ENCODE data around the gene VGLL1.

The VGLL1 gene

GRCh38 chrX:136540226-136540625 lies 8.2 kb downstream of the VGLL1 start:
- Histone ChIP-seq H3K27me3 (ENCODE audit: control insufficient read depth in 3 of 3, insufficient read depth in 3 of 3, low read depth in 1 of 3, low read length in 3 of 3) (peaks cover 0 to 14% (median 0%) of the 10 kb centered on the region in 3 experiments), H3K36me3 (replicated peaks in 1 of 2; ENCODE audit: control insufficient read depth in 2 of 2, insufficient read depth in 2 of 2, low read length in 2 of 2) (no peaks in the 10 kb centered on the region), H2AK5ac (ENCODE audit: low read depth, low read length) (no peak overlapping the region), H3K79me1 (ENCODE audit: low read depth, low read length) (no peaks in the 10 kb centered on the region), H4K91ac (ENCODE audit: low read depth, low read length, poor library complexity) (no peak overlapping the region), H3K9me3 (replicated peaks in 1 of 2; ENCODE audit: control insufficient read depth in 2 of 2, insufficient read depth in 1 of 2, low read depth in 1 of 2, low read length in 2 of 2) (no peaks in the 10 kb centered on the region), H3K4ac (ENCODE audit: low read length) (no peak overlapping the region), H3K23ac (ENCODE audit: low read depth, low read length, poor library complexity) (no peak overlapping the region), H2BK12ac (ENCODE audit: low read length) (no peak overlapping the region), H2BK120ac (ENCODE audit: low read depth, low read length) (no peak overlapping the region), H3K18ac (ENCODE audit: low read length) (no peak overlapping the region), H3K14ac (ENCODE audit: low read length) (no peak overlapping the region), H2AFZ (ENCODE audit: low read length) (no peak overlapping the region), H3K4me3 (ENCODE audit: low read length in 2 of 2) (no peak overlapping the region), H3K9ac (ENCODE audit: low read depth, low read length, poor library complexity) (no peak overlapping the region), H3K4me1 (ENCODE audit: control insufficient read depth in 2 of 2, insufficient read depth in 1 of 2, low read depth in 1 of 2, low read length in 2 of 2) (no peaks in the 10 kb centered on the region), H4K8ac (ENCODE audit: low read depth, low read length) (no peak overlapping the region), H3K4me2 (ENCODE audit: insufficient read depth, low read length, poor library complexity, severe bottlenecking) (no peak overlapping the region), H3K27ac (replicated peaks; ENCODE audit: low read length) (no peak overlapping the region), H2BK5ac (ENCODE audit: low read length) (no peak overlapping the region), H2BK15ac (ENCODE audit: low read length) (no peak overlapping the region)
- no peak for DNase-seq (ENCODE audit: low spot score)
- WGBS, 2 donors (ENCODE audit: extremely low coverage in 2 of 2, insufficient read length in 2 of 2, insufficient replicate concordance in 1 of 2) = no CpG with 5 or more reads among the region's 5 CpGs

GRCh38 chrX:136541294-136541693 lies 9.3 kb downstream of the VGLL1 start:
- Histone ChIP-seq H3K23ac (ENCODE audit: low read depth, low read length, poor library complexity) (no peak overlapping the region), H3K27ac (replicated peaks; ENCODE audit: low read length) (no peak overlapping the region), H3K4me1 (ENCODE audit: control insufficient read depth in 2 of 2, insufficient read depth in 1 of 2, low read depth in 1 of 2, low read length in 2 of 2) (no peaks in the 10 kb centered on the region), H3K9ac (ENCODE audit: low read depth, low read length, poor library complexity) (no peak overlapping the region), H3K4ac (ENCODE audit: low read length) (no peak overlapping the region), H3K4me3 (ENCODE audit: low read length in 2 of 2) (no peak overlapping the region), H3K18ac (ENCODE audit: low read length) (no peak overlapping the region), H3K9me3 (replicated peaks in 1 of 2; ENCODE audit: control insufficient read depth in 2 of 2, insufficient read depth in 1 of 2, low read depth in 1 of 2, low read length in 2 of 2) (no peaks in the 10 kb centered on the region), H4K91ac (ENCODE audit: low read depth, low read length, poor library complexity) (no peak overlapping the region), H3K79me1 (ENCODE audit: low read depth, low read length) (no peaks in the 10 kb centered on the region), H3K27me3 (ENCODE audit: control insufficient read depth in 3 of 3, insufficient read depth in 3 of 3, low read depth in 1 of 3, low read length in 3 of 3) (peaks cover 0 to 8% (median 0%) of the 10 kb centered on the region in 3 experiments), H2BK120ac (ENCODE audit: low read depth, low read length) (no peak overlapping the region), H2BK5ac (ENCODE audit: low read length) (no peak overlapping the region), H3K4me2 (ENCODE audit: insufficient read depth, low read length, poor library complexity, severe bottlenecking) (no peak overlapping the region), H2AK5ac (ENCODE audit: low read depth, low read length) (no peak overlapping the region), H2BK12ac (ENCODE audit: low read length) (no peak overlapping the region), H2BK15ac (ENCODE audit: low read length) (no peak overlapping the region), H4K8ac (ENCODE audit: low read depth, low read length) (no peak overlapping the region), H2AFZ (ENCODE audit: low read length) (no peak overlapping the region), H3K14ac (ENCODE audit: low read length) (no peak overlapping the region), H3K36me3 (replicated peaks in 1 of 2; ENCODE audit: control insufficient read depth in 2 of 2, insufficient read depth in 2 of 2, low read length in 2 of 2) (no peaks in the 10 kb centered on the region)
- WGBS, 2 donors (ENCODE audit: extremely low coverage in 2 of 2, insufficient read length in 2 of 2, insufficient replicate concordance in 1 of 2) = no CpG with 5 or more reads among the region's 3 CpGs
- no peak for DNase-seq (ENCODE audit: low spot score)

GRCh38 chrX:136542281-136542680 lies 10.3 kb downstream of the VGLL1 start:
- Histone ChIP-seq H2BK120ac (ENCODE audit: low read depth, low read length) (no peak overlapping the region), H3K18ac (ENCODE audit: low read length) (no peak overlapping the region), H3K27ac (replicated peaks; ENCODE audit: low read length) (no peak overlapping the region), H3K4ac (ENCODE audit: low read length) (no peak overlapping the region), H3K23ac (ENCODE audit: low read depth, low read length, poor library complexity) (no peak overlapping the region), H3K4me3 (ENCODE audit: low read length in 2 of 2) (no peak overlapping the region), H2AFZ (ENCODE audit: low read length) (no peak overlapping the region), H3K36me3 (replicated peaks in 1 of 2; ENCODE audit: control insufficient read depth in 2 of 2, insufficient read depth in 2 of 2, low read length in 2 of 2) (no peaks in the 10 kb centered on the region), H2AK5ac (ENCODE audit: low read depth, low read length) (no peak overlapping the region), H3K14ac (ENCODE audit: low read length) (no peak overlapping the region), H3K4me2 (ENCODE audit: insufficient read depth, low read length, poor library complexity, severe bottlenecking) (no peak overlapping the region), H3K27me3 (ENCODE audit: control insufficient read depth in 3 of 3, insufficient read depth in 3 of 3, low read depth in 1 of 3, low read length in 3 of 3) (peaks cover 0 to 12% (median 0%) of the 10 kb centered on the region in 3 experiments), H2BK15ac (ENCODE audit: low read length) (no peak overlapping the region), H3K4me1 (ENCODE audit: control insufficient read depth in 2 of 2, insufficient read depth in 1 of 2, low read depth in 1 of 2, low read length in 2 of 2) (no peaks in the 10 kb centered on the region), H4K91ac (ENCODE audit: low read depth, low read length, poor library complexity) (no peak overlapping the region), H4K8ac (ENCODE audit: low read depth, low read length) (no peak overlapping the region), H3K9ac (ENCODE audit: low read depth, low read length, poor library complexity) (no peak overlapping the region), H2BK5ac (ENCODE audit: low read length) (no peak overlapping the region), H2BK12ac (ENCODE audit: low read length) (no peak overlapping the region), H3K9me3 (replicated peaks in 1 of 2; ENCODE audit: control insufficient read depth in 2 of 2, insufficient read depth in 1 of 2, low read depth in 1 of 2, low read length in 2 of 2) (no peaks in the 10 kb centered on the region), H3K79me1 (ENCODE audit: low read depth, low read length) (no peaks in the 10 kb centered on the region)
- no CpG with 5 or more reads among the region's 7 CpGs for WGBS, 2 donors (ENCODE audit: extremely low coverage in 2 of 2, insufficient read length in 2 of 2, insufficient replicate concordance in 1 of 2)
- DNase-seq (ENCODE audit: low spot score) = no peak

- Histone ChIP-seq H3K27ac (replicated peaks; ENCODE audit: low read length) (no peak overlapping the region), H2BK5ac (ENCODE audit: low read length) (no peak overlapping the region), H3K23ac (ENCODE audit: low read depth, low read length, poor library complexity) (no peak overlapping the region), H3K79me1 (ENCODE audit: low read depth, low read length) (no peaks in the 10 kb centered on the region), H2BK120ac (ENCODE audit: low read depth, low read length) (no peak overlapping the region), H3K27me3 (ENCODE audit: control insufficient read depth in 3 of 3, insufficient read depth in 3 of 3, low read depth in 1 of 3, low read length in 3 of 3) (peaks cover 0 to 26% (median 0%) of the 10 kb centered on the region in 3 experiments), H2AK5ac (ENCODE audit: low read depth, low read length) (no peak overlapping the region), H3K18ac (ENCODE audit: low read length) (no peak overlapping the region), H3K14ac (ENCODE audit: low read length) (no peak overlapping the region), H4K91ac (ENCODE audit: low read depth, low read length, poor library complexity) (no peak overlapping the region), H3K36me3 (replicated peaks in 1 of 2; ENCODE audit: control insufficient read depth in 2 of 2, insufficient read depth in 2 of 2, low read length in 2 of 2) (no peaks in the 10 kb centered on the region), H3K9me3 (replicated peaks in 1 of 2; ENCODE audit: control insufficient read depth in 2 of 2, insufficient read depth in 1 of 2, low read depth in 1 of 2, low read length in 2 of 2) (no peaks in the 10 kb centered on the region), H3K4ac (ENCODE audit: low read length) (no peak overlapping the region), H3K4me1 (ENCODE audit: control insufficient read depth in 2 of 2, insufficient read depth in 1 of 2, low read depth in 1 of 2, low read length in 2 of 2) (no peaks in the 10 kb centered on the region), H2AFZ (ENCODE audit: low read length) (no peak overlapping the region), H4K8ac (ENCODE audit: low read depth, low read length) (no peak overlapping the region), H2BK12ac (ENCODE audit: low read length) (no peak overlapping the region), H2BK15ac (ENCODE audit: low read length) (no peak overlapping the region), H3K9ac (ENCODE audit: low read depth, low read length, poor library complexity) (no peak overlapping the region), H3K4me2 (ENCODE audit: insufficient read depth, low read length, poor library complexity, severe bottlenecking) (no peak overlapping the region), H3K4me3 (ENCODE audit: low read length in 2 of 2) (no peak overlapping the region)
- no CpG with 5 or more reads among the region's 3 CpGs for WGBS, 2 donors (ENCODE audit: extremely low coverage in 2 of 2, insufficient read length in 2 of 2, insufficient replicate concordance in 1 of 2)
- no peak for DNase-seq (ENCODE audit: low spot score)
These were observed 14.4 kb downstream of the VGLL1 start for GRCh38 chrX:136546371-136546781.
